Mesenteric fat pad (tissue), 1 donor: ENCODE data around the gene SLC44A3. TPM values are rescaled to one million over a fixed set of nuclear protein-coding genes. Genes with fewer than 3 reads are reported as not detected.
"Not testable (repeated sequence)": the region's sequence is repeated elsewhere in the genome, so short reads cannot be mapped to it uniquely, and the experiment has no call there.

Experiments used
- DNase-seq: peaks from one replicate; pipeline ENCODE4 v3.0.0-alpha.2; 2020; ENCODE audit warnings: low spot score
- total RNA-seq: library from RNA; stranded (reverse); fragmentation: NEBNext Ultra II Directional; extraction: Animal tissue kit (Norgen Biotek cat#: 25700); gene quantifications from one replicate; pipeline ENCODE4 v1.2.1, GENCODE V29; 2021
- donor health status: DM: yes; HTN: yes; CAD: no.

SLC44A3 gene
- total RNA-seq, 1 donor from 2014 or later: 3.5 TPM

- DNase-seq: no peak
Measured at GRCh38 chr1:94832931-94833585, 12.9 kb downstream of the SLC44A3 start.

GRCh38 chr1:94836891-94837290 is 16.7 kb downstream of the SLC44A3 start:
- no peak for DNase-seq

DNA sequence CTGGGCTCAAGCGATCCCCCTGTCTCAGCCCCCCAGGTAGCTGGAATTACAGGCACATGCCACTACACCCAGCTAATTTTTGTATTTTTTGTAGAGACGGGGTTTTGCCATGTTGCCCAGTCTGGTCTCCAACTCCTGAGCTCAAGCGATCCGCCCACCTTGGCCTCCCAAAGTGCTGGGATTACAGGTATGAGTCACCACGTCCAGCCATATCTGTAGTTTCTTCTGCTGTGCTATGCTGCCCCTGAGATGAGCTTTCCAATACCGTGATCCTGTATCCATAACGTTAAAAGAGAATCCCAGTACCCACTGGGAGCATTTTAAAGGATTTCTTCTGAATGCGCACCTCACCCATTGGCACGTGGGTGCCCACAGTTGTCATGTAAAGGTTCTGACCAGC is 20.2 kb downstream of the SLC44A3 start:
- DNase-seq: not testable (repeated sequence)

GRCh38 chr1:94840808-94841207 is 20.7 kb downstream of the SLC44A3 start:
- DNase-seq: no peak

- DNase-seq: no peak
Measured at GRCh38 chr1:94843430-94843829, 23.3 kb downstream of the SLC44A3 start.

DNA sequence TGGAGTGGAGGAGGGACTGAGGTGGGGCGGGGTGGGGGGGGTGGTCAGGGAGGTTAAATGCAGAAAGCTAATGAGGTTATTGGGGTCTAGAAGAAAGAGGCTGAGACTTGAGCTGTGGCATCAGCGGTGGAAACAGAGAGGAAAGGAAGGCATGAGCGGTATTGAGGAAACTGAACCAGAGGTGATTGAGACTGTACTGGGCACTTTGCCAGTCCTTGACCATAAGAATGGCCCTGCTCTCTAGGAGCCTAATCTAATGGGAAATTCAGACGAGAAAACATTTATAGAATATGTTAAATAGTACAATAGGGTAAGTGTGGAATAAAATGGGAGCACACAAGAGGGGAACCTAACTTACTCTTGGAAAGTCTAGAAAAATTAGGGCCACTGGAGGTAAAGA is 23.7 kb downstream of the SLC44A3 start:
- no peak for DNase-seq

DNA sequence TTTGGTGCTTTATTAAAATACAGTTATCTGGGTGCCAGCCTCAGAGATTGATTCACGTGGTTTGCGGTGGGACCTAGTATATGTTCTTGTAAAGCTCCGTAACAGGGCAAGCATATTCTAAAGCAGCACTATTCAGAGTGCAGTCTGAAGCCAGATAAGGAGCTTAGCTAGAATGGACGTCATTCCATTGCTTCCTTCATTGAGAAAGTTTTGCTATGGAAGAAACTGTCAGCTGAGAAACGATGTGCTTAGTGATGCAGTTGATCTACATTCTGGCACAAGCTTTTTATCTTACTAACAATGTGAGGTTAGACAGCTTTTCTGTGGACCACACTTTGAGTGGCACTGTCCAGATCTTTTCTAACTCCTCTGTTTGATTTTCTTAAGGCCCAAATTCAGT is 26.2 kb downstream of the SLC44A3 start:
- no peak for DNase-seq

GRCh38 chr1:94851571-94851970 is 31.4 kb downstream of the SLC44A3 start:
- no peak for DNase-seq

GRCh38 chr1:94852788-94853187 is 32.6 kb downstream of the SLC44A3 start:
- no peak for DNase-seq

GRCh38 chr1:94854458-94855306 is 34.5 kb downstream of the SLC44A3 start:
- DNase-seq: peak; percentile 91

DNA sequence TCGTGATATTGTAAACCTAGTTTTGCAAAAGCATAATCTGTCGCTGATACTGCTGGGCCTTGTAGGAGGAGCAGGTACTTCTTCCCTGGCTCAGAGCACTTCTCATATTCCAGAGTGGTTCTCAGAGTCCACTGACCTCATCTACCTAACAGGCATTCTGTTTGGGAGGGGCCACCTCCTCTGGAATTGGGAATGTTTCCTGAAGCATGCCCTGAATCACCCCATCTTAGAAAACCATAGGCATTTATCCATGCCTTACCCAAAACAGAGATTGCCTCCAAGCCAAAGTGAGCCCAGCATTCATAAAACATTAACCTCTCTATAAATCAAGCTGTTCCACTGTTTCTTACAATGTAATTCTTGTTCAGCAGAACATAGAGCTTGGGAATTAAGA is 35.1 kb downstream of the SLC44A3 start:
- no peak for DNase-seq

- no peak for DNase-seq
Measured at GRCh38 chr1:94856004-94856403, 35.8 kb downstream of the SLC44A3 start.

DNA sequence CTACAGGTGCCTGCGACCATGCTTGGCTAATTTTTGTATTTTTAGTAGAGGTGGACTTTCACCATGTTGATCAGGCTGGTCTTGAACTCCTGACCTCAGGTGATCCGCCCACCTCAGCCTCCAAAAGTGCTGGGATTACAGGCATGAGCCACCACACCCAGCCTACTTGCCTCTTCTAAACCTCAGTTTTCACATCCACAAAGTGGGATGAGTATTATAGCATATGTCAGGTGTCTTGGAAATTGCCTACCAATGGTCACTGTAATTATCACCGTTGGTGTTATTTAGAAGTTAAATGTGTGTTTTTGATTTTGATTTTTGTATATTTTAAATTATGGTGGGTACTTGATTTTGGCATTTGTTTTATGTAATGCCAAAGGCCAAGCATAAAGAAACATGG is 36.7 kb downstream of the SLC44A3 start:
- no peak for DNase-seq

DNA sequence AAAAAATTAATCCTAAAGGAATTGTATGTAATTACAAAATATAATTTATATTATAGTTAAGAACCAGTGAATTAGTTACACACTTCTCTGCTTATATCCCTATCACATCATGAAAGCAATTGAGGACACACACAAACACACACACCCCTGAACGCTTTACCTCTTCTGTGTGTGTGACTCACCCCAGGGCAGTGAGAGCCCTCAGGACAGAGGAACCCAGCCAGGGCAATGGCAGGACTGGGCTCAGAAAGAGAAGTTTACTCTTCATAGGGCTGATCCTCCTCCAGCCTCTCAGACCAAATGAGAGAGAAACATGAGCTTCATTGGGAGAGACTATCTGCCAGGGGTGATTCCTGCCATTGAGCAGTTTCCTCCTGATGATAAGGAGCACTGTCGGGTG is 38.1 kb downstream of the SLC44A3 start:
- no peak for DNase-seq

- no peak for DNase-seq
Measured at GRCh38 chr1:94859174-94859573, 39.0 kb downstream of the SLC44A3 start.

GRCh38 chr1:94862718-94863117 is 42.6 kb downstream of the SLC44A3 start:
- DNase-seq: no peak

- no peak for DNase-seq
Measured at GRCh38 chr1:94863297-94863911, 43.2 kb downstream of the SLC44A3 start.

DNA sequence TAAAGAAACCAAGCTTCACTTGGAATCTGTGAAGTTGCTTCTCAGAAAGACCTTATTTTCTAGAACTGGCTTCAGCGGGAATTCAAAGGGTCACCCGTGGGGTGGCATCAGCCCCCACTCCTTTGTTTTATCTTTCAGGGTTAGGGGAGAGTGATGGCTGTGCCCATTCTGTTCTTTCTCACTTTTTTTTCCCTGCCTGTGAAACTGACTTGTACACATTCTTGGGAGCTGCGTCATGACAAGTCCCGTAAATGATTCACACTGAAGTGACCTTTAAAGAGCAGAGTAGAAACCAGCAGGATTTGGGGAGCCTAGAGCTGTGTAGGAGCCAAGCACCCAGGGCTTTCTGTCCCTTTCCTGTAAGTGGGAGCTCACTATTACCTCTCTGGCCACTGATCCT is 43.8 kb downstream of the SLC44A3 start:
- DNase-seq: no peak

GRCh38 chr1:94864821-94865220 is 44.7 kb downstream of the SLC44A3 start:
- DNase-seq: no peak

DNA sequence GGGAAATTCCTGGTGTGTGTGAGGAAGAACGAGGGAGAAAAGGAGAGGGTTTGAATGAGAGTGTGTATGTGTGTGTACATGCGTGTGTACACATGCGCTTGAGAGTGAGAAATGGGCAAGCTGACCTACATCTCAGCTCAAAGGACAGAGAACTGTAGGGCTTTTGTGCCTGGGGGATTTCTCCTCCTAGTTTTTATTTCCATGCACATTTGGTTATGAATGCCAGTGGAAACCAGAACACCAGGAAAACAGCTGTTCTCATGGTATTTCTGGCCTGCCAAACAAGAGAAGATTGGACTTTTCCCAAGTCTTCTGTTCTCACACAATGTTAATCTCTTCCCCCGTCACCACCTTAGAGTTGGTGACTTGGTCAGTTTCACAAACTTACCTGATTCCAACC is 45.2 kb downstream of the SLC44A3 start:
- DNase-seq: no peak

- DNase-seq: no peak
Measured at GRCh38 chr1:94866164-94866807, 46.1 kb downstream of the SLC44A3 start.

DNA sequence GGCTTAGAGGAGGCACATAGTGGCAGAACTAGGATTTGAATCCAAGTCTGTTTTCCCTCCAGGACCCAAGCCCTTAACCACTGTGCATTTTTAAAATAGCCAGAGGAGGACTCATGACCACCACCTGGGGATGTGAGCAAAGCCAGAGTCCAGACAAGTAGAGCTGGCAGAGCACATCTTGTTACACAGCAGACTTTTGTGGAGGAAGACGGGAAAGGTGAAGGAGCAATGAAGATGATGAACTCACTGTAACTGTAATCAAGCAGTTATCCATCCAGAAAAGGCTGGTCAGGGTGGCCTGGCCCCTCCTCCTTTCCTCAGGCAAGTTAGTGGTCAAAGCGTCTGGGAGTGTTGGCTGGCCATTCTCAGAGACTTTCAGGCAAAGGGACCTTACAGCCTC is 50.9 kb downstream of the SLC44A3 start:
- no peak for DNase-seq
